HG03571 (cell line): ENCODE results near the gene GTF2F2.

ENCODE experiments used
- ATAC-seq: cut with Tn5 transposase; IDR thresholded peaks from one replicate; pipeline ENCODE4 v1.9.1; 2021; ENCODE audit not compliant: unreplicated experiment

GTF2F2 gene

GRCh38 chr13:45299194-45299593 is 178.9 kb downstream of the GTF2F2 start:
- ATAC-seq: no peak

GRCh38 chr13:45300190-45300985 is 180.1 kb downstream of the GTF2F2 start:
- ATAC-seq: no peak

GRCh38 chr13:45301263-45301662 is 181.0 kb downstream of the GTF2F2 start:
- no peak for ATAC-seq

GRCh38 chr13:45302507-45302906 is 182.2 kb downstream of the GTF2F2 start:
- ATAC-seq: no peak

- ATAC-seq: no peak
Observed at GRCh38 chr13:45303026-45303425, 182.7 kb downstream of the GTF2F2 start.

- no peak for ATAC-seq
Observed at GRCh38 chr13:45303866-45304265, 183.6 kb downstream of the GTF2F2 start.

- no peak for ATAC-seq
Observed at GRCh38 chr13:45305079-45305478, 184.8 kb downstream of the GTF2F2 start.

- no peak for ATAC-seq
Observed at GRCh38 chr13:45306966-45307365, 186.7 kb downstream of the GTF2F2 start.

- no peak for ATAC-seq
Observed at GRCh38 chr13:45310341-45311131, 190.2 kb downstream of the GTF2F2 start.

- no peak for ATAC-seq
Observed at GRCh38 chr13:45314822-45315221, 194.5 kb downstream of the GTF2F2 start.

- no peak for ATAC-seq
Observed at GRCh38 chr13:45315520-45316167, 195.3 kb downstream of the GTF2F2 start.

GRCh38 chr13:45316338-45316737 is 196.0 kb downstream of the GTF2F2 start:
- ATAC-seq: no peak

GRCh38 chr13:45316996-45317395 is 196.7 kb downstream of the GTF2F2 start:
- ATAC-seq: no peak

- ATAC-seq: no peak
Observed at GRCh38 chr13:45320876-45321629, 200.7 kb downstream of the GTF2F2 start.

- no peak for ATAC-seq
Observed at GRCh38 chr13:45325806-45326205, 205.5 kb downstream of the GTF2F2 start.

GRCh38 chr13:45327253-45327955 is 207.1 kb downstream of the GTF2F2 start:
- no peak for ATAC-seq

GRCh38 chr13:45328661-45329111 is 208.4 kb downstream of the GTF2F2 start:
- ATAC-seq: no peak

- no peak for ATAC-seq
Observed at GRCh38 chr13:45331123-45331619, 210.9 kb downstream of the GTF2F2 start.

GRCh38 chr13:45331692-45332035 is 211.4 kb downstream of the GTF2F2 start:
- ATAC-seq: no peak
